ENCODE measurements around the gene SMIM3.
A peak's percentile ranks its signal among the peaks of the same experiment; 100 is the strongest.

The SMIM3 gene

DNA sequence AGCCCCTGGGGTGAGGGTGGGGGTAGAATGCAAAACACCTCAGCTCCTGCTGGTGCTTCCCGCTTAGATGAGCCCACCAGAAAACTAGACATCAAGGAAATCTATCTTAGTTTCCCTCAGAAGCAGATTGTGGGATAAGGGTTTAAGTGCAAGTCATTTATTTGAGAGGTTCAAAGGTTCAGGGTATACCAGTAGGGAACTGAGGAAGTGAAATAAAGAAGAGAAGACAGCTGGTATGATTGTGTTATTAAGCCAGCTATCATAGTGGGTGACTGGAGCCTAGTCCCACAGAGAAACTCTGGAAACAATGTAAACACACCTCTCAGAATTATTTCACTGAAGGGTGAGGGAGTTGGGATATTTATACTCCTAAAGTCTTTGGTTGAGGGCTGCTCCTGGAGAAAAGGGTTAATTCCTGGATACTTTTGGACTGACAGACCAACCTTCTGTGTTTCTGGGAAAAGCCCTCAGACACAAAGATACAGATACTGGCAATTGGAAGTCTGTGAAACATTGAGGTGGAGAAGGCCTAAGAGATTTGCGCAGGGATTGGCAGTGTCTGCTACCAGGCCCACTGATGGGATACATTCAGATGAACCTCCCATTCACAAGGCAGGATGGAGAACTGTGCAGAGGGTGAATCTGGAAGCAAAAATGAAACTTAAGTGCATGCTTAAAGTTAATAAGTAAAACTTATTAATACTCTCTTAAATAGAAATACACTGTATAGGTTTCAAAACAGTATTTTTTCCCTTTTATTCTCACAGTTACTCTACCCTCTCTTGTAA, 13.4 kb upstream of the SMIM3 start:
- DNase-seq (ENCODE audit: low read depth in 2 of 2) = no peak

DNA sequence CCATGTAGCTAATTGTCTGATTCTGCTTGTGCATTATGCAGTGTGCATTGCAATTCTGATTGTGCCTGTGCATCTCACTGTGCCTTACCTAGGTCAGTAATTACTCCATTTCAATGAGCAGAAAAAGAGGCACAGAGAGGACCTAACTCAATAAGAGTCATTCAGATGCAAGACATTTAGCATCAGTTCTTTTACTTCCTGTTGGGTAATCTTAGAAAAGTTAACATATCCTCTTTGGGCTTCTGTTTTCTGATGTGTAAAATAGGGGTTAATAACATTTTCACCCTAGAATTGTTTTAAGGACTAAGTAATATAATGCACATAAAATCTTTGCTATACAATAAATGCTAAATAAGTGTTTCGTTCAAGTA, 12.8 kb upstream of the SMIM3 start:
- DNase-seq (ENCODE audit: low read depth in 2 of 2) = no peak

DNA sequence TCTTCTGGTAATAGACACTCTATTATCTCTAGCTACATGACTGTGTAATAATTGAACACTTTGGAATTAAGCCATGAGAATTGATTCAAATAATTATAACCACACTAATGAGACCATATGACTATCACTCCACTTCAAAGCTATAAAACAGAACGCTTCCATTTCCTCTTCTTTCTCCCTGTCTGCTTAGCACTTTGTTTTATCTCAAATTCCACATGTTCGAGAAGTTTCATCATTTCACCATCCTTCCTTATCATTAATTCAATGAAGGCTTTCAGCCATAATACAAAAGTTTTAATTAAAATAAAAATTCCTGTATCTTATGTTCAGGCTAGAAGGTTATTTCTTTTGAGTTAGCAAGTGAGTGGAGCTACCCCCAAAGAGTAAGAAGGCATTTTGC, 12.3 kb upstream of the SMIM3 start:
- DNase-seq (ENCODE audit: low read depth in 2 of 2) = no peak

DNA sequence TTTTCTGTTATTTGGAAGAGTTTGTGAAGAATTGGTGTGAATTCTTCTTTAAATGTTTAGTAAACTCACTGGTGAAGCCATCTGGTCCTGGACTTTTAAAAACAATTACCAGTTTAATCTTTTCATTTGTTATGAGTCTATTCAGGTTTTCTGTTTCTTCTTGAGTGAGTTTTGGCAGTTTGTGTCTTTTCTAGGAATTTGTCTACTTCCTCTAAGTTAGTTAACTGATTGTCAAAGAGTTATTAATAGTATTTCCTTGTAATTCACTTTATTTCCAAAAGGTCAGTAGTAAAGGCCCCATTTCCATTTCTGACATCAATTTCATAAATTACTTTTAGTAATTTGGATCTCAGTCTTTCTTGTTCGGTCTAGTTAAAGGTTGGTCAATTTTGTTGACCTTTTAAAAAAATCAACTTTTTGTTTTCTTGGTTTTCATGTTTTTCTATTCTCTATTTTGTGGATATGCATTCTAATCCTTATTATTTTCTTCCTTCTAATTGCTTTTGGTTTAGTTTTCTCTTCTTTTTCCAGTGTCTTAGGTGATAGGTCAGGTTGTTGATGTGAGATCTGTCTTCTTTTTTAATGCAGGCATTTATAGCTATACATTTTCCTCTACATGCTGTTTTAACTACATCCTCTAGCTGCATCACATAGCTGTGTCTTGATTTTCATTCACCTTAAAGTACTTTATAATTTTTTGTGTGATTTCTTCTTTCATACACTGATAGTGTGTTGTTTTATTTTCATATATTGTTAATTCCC, 7.3 kb upstream of the SMIM3 start:
- DNase-seq (ENCODE audit: low read depth in 2 of 2) = no peak

DNA sequence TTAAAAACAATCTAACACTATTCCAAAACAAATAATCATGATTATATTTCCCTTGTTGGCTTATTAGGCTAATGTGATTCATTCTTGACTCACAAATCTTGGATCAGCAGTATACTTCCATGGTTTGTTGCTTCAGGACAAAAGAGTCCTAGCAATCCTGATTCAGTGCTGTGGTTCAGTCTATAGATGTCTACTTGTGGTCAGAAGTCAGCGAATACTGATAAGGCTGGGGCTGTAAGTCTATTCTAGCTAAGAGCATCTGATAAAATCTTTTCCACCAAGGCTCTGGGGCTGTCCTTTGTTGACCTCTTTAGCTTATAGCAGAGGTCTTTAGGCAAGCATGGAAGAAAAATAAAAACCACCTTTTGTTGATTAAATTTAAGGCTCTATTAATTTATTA, 4.4 kb upstream of the SMIM3 start:
- DNase-seq (ENCODE audit: low read depth in 2 of 2) = no peak

DNA sequence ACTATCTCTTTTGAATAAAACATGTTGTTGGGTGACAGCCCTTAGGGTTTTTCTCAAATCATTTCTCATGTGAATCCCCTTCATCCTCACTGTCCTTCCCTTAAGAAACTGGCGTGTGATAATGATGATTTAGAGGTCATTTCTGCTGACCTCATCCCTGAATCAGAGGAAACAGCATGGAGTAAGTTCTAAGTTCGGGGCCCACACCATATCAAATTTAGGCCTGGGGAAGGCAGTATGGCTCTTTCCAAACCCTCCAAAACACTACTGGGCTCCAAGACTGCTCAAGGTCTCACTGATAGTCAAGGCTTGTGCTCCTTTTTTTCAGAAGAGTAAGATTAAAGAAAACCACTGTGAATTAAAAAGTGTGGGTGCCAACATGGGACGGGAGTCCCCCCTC, 872 bp upstream of the SMIM3 start:
- DNase-seq (ENCODE audit: low read depth in 2 of 2) = no peak

DNA sequence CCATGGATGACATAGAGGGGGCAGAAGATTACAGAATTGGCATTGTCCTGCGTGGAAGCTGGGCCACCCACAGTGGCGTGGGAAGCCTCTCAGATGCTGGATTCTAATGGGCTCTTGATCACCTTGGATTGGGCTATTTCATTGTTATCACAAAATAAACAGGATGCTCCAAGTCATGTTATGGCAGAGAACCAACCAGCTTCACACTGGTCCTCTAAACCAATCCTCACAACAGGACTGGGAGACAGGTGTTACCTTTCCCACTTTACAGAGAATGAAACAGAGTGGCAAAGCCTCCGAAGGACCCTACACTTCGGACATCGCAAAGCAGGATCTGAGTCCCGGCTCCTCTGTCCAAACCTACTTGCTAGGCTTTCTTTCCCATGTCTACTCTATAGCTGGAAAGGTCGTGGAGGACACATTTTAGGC, 455 bp upstream of the SMIM3 start:
- no peak for DNase-seq (ENCODE audit: low read depth in 2 of 2)

DNA sequence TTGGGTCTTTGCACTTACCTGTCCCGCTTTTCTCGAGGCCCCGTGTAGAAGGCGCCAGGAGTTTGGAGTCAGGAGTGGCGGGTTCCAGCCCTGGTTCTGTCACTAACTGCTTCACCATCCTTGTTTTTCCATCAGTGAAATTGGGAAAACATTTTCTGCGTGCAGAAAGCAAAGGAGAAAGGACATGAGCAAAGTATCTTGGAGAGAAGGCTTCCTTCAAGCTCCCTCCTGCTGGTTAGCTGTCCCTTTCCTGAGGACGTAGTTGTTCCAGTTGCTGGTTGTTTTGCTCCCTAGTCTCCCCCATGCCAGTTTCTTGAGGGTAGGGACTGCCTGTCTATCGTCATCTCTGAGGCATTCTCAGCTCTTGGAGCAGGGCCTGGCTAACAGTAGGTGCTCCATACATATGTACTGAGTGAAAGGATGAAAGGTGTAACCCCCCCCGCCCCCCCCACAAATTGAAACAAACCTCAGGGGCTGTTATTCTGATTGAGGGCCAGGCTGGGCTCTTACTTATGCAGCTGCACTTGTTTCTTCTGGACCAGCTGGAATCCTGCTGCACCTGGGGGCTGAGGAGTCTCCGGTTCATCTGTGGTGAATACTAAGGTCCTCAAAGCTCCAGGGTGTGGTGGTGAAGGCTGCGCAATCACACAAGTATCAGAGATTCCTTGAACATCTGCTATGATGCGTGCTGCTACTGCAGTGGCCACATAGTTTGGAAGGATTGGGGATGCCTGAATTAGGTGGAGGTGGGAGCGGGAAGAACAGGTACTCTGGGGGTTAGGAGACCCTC, 1.0 kb downstream of the SMIM3 start:
- no peak for DNase-seq (ENCODE audit: low read depth in 2 of 2)

DNA sequence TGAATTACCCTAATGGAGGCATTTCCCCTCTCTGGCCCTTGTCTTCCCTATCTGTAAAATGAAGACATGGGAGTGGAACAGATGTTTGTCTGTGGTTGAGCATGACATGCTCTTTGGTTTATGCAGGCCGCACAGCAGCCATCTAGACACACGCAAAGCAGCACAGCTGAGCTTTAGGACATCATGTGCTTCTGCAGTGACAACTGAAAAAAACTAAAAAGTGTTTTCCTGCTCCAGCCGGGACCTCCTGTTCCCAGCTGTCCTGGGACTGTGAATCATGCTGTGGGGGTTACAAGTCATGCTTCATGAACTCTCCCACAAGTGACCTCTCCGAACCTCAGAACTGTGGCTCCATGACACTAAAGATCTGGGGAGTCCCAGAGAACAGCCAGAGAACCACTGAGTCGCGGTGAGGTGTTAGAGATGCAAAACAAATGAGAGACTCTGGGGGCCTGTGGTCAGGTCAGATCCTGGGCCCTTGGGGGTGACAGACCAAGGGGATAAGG, 1.7 kb downstream of the SMIM3 start:
- DNase-seq (ENCODE audit: low read depth in 2 of 2) = no peak

DNA sequence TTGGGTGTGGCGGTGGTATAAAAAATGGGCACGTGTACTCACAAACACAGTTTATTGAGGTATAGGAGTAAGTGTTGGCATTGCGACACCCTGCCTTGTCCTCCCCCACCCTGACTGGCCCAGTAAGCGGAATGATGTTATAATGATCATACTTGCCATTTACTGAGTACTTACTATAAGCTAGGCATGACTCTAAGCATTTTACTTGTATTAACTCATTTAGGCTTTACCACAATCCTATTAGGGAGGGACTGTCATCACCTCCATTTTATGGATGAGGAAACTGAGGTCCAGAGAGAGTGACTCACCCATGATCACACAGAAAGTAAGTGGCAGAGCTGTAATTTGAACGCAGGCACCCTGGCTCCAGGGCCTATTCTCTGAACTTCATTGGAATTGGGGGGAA, 2.3 kb downstream of the SMIM3 start:
- DNase-seq (ENCODE audit: low read depth in 2 of 2) = no peak

DNA sequence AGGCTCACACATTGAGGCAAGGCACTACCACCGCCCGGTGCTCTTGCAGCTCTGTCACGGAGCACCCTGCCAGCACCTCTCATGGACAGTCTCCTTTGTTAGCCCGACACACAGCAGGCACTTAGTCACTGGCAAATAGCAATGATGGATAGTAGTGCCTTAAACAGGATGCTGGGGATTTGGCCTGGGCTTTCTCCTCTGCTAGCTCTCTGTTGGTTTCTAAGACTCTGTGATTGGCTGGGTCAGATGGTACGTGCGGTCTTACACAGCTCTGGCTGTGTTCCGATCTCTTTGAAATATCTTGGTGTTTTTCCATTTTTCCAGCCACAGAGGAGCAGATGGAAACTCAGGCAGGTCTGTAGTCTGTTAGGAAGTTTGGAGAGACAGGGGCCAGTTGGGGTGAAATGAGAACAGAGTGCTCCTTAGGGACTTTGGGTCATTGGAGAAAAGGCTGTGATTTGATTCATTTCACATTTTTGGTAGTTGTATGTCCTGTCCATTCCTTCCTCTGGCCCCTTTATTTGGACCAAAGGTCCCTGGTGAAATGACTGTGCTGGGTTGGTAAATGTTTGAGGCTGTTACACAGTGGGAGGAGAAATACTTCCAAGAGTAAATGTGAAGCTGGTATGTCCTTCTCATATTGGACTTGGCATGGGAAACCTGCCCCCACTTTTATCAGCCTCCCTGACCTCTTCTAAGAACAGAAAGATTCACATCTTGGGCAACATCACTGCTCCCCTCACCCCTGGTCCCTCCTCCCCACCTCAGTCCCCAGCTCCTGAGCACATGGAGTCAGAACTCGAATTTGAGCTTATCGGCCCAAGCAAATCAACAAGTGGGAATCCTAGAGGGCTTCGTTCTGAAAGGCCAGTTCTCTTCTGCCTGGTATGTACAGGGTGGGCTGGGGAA, 3.4 kb downstream of the SMIM3 start:
- DNase-seq (ENCODE audit: low read depth in 2 of 2) = no peak

DNA sequence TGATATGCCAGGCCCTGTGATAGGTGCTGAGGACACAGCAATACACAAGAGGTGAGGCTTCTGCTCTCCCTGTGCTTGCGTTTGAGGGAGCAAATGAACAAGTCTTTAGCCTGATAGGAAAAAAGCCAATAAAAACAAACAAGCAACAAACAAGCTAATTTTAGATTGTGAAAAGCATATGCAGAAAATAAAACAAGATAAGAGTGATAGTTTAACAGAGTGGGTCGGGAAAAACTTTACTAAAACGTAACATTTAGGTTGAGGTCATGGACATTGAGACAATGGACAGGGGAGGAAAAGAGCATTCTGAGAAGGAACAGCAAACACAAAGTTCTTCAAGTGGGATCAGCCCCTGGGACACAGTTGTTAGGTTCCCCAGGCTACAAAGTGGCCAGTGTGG, 4.3 kb downstream of the SMIM3 start:
- no peak for DNase-seq (ENCODE audit: low read depth in 2 of 2)

DNA sequence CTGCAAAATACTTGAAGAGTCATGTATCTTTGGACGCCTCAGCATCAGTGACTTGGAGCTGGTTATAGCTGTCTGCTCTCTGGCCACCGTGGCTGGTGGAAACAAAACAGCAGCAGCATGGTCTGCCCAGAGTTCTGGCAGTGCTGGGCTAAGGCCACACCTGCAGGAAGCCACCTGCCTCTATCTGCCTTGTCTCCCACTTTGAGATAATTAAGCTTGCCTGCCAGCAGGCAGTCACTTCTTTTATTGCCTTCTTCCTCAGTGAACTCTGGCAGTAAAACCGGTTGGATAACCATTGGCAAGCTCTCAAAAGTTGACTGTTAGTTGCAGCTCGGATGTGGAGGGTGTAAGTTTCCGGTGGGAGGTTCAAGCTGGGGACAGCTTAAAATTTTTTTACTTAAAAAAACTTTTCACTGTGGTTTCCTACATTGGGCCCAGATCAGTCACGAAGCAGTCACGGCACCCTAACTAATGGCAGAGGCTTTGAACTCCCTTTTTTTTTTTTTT, 4.9 kb downstream of the SMIM3 start:
- DNase-seq (ENCODE audit: low read depth in 2 of 2) = peak; percentile 26 to 37

DNA sequence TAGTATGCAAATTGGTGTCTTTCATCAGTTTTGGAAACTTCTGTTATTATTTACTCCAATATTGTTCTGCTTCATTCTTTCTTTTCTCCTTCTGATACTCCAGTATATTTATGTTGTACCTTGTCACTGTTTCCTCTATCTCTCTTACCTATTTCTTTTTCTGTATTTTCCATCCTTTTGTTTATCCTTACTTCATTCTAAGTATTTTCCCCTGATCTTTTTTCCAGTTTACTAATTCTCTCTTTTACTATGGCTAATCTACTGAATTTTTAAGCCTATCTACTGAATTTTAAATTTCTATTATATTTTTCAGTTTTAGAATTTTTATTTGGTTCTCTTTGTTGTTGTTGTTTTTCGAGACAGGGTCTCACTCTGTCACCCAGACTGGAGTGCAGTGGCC, 7.4 kb downstream of the SMIM3 start:
- no peak for DNase-seq (ENCODE audit: low read depth in 2 of 2)

DNA sequence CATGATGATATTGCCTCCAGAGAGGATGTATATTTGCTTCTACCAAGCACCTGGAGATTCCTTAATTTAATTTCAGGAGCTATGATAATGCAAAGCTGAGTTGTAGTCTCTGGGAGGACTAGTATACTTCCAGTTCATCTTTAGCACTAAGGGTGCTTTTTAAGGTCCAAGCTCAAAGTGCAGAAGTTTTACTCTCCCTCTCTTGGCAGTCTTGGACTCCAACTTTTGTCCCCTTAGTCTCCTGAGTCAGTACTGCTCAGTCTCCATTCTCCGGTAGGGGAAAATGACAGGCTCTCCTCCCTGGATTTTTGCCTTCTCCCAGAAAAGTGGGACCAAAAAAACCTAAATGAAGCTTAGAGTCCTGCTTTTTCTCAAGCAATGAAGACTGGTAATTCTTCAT, 8.3 kb downstream of the SMIM3 start:
- DNase-seq (ENCODE audit: low read depth in 2 of 2) = no peak

DNA sequence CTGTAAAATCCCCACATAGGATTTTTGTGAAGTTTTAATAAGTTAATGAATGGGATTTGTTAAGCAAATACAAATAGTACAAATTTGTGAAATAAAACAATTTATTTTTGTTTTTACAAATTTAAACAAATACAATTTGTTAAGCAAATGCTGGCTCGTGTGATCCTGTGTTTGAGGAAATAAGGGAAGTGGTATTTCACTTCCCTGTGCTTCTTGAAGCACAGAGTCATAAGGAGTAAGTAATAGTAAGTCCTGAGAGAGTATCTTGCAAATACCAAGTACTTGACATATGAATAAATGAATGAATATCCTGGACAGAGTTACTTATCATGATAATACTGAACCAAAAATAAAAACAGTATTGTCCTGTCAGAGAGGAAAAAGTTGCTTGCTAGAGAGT, 9.1 kb downstream of the SMIM3 start:
- DNase-seq (ENCODE audit: low read depth in 2 of 2) = no peak

DNA sequence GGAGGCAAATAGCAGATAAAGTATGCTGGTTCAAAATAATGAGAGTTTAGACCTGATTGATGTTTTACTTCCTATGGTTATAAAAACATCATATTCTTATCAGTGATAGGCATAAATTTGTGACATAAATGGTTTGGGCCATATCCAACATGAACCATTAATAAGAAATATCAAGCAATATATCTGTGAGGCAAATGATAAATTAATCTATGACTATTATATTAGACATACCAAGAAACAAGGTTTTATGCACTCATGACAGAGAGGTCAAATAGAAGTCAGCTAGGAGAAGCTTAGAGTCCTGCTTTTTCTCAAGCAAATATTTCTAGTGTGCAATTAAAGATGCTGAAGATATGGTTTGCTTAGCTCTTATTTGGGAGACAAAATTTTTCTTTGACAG, 10.4 kb downstream of the SMIM3 start:
- DNase-seq (ENCODE audit: low read depth in 2 of 2) = no peak

DNA sequence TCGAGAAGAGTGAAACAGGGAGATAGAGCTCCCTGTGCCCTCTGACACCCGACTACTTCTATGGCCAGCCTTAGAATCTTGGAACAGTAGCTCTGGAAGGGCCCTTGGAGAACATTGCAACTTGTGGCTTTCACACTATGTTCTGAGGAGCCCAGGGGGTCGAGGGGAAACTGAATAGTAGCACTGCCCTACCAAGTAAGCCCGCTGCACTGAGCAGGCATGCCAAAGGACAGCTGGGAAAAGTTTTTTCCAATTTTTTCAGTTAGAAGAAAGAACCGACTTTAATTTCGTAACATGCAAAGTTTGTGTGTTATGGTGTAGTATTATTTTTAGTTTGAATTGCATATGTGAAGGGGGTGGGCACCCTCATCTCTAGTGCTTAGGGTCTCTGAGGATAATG, 10.9 kb downstream of the SMIM3 start:
- DNase-seq (ENCODE audit: low read depth in 2 of 2) = no peak

DNA sequence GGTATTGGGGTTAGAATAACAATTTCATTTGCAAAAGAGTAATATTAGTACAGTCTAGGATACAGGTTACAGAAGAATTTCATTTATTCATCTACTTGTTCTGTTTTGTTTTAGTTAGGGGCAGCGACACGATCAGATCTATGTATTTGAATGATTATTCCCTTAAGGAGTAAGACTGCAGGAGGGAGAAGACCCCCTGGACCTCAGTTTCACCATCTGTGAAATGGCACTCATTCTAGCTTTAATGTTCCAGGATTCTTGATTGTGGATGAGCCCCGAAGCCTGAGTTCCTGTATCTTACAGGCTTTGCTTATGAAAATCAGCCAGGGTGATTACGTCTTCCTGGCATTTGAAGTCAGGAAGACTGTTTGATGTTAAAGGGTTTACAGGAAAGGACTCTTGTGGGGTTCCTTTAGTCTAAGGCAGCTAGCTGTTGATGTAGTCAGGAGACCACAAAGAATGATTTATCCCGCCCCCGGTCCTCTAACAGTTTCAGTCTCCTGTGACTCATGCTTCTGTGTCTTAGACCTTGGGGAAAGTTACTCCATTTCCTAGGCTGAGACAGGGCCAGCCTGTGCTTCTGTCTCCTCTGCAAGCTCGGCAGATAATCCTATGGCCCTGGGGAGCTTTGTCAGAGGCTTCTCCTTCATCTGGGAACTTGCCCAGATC, 11.5 kb downstream of the SMIM3 start:
- DNase-seq (ENCODE audit: low read depth in 2 of 2) = peak; percentile 52 to 62

DNA sequence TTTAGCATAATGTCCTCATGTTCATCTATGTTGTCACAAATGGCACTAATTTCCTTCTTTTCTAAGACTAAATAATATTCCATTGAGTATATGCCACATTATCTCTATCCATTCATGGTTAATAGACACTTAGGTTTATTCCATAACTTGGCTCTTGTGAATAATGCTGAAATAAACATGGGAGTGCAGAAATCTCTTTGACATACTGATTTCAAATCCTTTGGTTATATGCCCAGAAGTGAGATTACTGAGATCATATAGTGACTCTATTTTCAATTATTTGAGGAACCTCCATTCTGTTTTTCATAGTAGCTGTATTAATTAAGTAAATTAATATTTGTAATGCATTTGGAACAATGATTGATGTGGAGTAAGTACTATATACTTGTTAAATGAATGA, 13.0 kb downstream of the SMIM3 start:
- DNase-seq (ENCODE audit: low read depth in 2 of 2) = no peak

Measured in activated CD4-positive, alpha-beta T cell treated with anti-CD3 and anti-CD28 coated beads for 24 hours (primary cell).